KMS-11 (cell line): ENCODE results near the gene ASB18.

Experiments
- H2AFZ ChIP-seq: fragments of 200-600 bp; sonication (generic); 2 replicates; pipeline ENCODE4 v1.6.1; 2016; ENCODE audit warnings: antibody characterized with exemption, mixed run types, low read depth
- H3K27ac ChIP-seq: fragments of 200-600 bp; sonication (generic); 2 replicates; pipeline ENCODE4 v1.6.1; 2016; ENCODE audit warnings: mild to moderate bottlenecking, mixed run types
- H3K27me3 ChIP-seq: fragments of 200-600 bp; sonication (generic); 2 replicates; pipeline ENCODE4 v1.6.1; 2017; ENCODE audit warnings: mild to moderate bottlenecking, low read depth, mixed run types, moderate library complexity; ENCODE audit not compliant: insufficient read depth
- H3K36me3 ChIP-seq: fragments of 200-600 bp; sonication (generic); 2 replicates; pipeline ENCODE4 v1.6.1; 2017; ENCODE audit warnings: mild to moderate bottlenecking, mixed run types; ENCODE audit not compliant: insufficient read depth
- H3K4me1 ChIP-seq: fragments of 200-600 bp; sonication (generic); 2 replicates; pipeline ENCODE4 v1.6.1; 2016; ENCODE audit warnings: mild to moderate bottlenecking, low read depth, mixed run types; ENCODE audit not compliant: poor library complexity, severe bottlenecking
- H3K4me2 ChIP-seq: fragments of 200-600 bp; sonication (generic); 2 replicates; pipeline ENCODE4 v1.7.0; 2016; ENCODE audit warnings: mild to moderate bottlenecking, mixed run types
- H3K4me3 ChIP-seq: fragments of 200-600 bp; sonication (generic); IDR thresholded peaks from 2 replicates; pipeline ENCODE4 v1.6.1; 2017; ENCODE audit warnings: low read depth, low read length, mixed read lengths; ENCODE audit not compliant: insufficient read depth
- H3K79me2 ChIP-seq: fragments of 200-600 bp; sonication (generic); 2 replicates; pipeline ENCODE4 v1.6.1; 2016; ENCODE audit warnings: low read depth, mixed run types; ENCODE audit not compliant: insufficient read depth
- H3K9ac ChIP-seq: fragments of 200-600 bp; sonication (generic); 2 replicates; pipeline ENCODE4 v1.6.1; 2016; ENCODE audit warnings: mild to moderate bottlenecking, mixed run types
- H4K20me1 ChIP-seq: fragments of 200-600 bp; sonication (generic); 2 replicates; pipeline ENCODE4 v1.6.1; 2016; ENCODE audit warnings: mild to moderate bottlenecking, mixed run types; ENCODE audit not compliant: insufficient read depth
- TF ChIP-seq, protein P1 (sequence below): fragments of 200-600 bp; sonication (generic); conservative IDR thresholded peaks from 2 replicates; pipeline ENCODE4 v1.6.1; 2017; ENCODE audit warnings: low read depth, mild to moderate bottlenecking, antibody characterized with exemption, low read length, moderate library complexity, mixed read lengths

Gene ASB18

GRCh38 chr2:236210536-236210935 lies 53.7 kb downstream of the ASB18 start:
- no peak overlapping the region for H3K9ac ChIP-seq
- no peak overlapping the region for H3K4me2 ChIP-seq
- H3K36me3 ChIP-seq, result no peaks in the 10 kb centered on the region
- TF ChIP-seq, protein P1, sequence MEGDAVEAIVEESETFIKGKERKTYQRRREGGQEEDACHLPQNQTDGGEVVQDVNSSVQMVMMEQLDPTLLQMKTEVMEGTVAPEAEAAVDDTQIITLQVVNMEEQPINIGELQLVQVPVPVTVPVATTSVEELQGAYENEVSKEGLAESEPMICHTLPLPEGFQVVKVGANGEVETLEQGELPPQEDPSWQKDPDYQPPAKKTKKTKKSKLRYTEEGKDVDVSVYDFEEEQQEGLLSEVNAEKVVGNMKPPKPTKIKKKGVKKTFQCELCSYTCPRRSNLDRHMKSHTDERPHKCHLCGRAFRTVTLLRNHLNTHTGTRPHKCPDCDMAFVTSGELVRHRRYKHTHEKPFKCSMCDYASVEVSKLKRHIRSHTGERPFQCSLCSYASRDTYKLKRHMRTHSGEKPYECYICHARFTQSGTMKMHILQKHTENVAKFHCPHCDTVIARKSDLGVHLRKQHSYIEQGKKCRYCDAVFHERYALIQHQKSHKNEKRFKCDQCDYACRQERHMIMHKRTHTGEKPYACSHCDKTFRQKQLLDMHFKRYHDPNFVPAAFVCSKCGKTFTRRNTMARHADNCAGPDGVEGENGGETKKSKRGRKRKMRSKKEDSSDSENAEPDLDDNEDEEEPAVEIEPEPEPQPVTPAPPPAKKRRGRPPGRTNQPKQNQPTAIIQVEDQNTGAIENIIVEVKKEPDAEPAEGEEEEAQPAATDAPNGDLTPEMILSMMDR, result no peak
- no peaks in the 10 kb centered on the region for H3K27me3 ChIP-seq
- no peaks in the 10 kb centered on the region for H4K20me1 ChIP-seq
- no peak overlapping the region for H3K27ac ChIP-seq
- H3K4me3 ChIP-seq, result no peak overlapping the region
- no peak overlapping the region for H2AFZ ChIP-seq
- no peaks in the 10 kb centered on the region for H3K79me2 ChIP-seq
- H3K4me1 ChIP-seq, result no peaks in the 10 kb centered on the region

- Histone ChIP-seq H4K20me1 (no peaks in the 10 kb centered on the region), H2AFZ (no peak overlapping the region), H3K4me2 (no peak overlapping the region), H3K27me3 (no peaks in the 10 kb centered on the region), H3K4me3 (no peak overlapping the region), H3K4me1 (no peaks in the 10 kb centered on the region), H3K9ac (no peak overlapping the region), H3K27ac (no peak overlapping the region), H3K36me3 (no peaks in the 10 kb centered on the region), H3K79me2 (no peaks in the 10 kb centered on the region)
- TF ChIP-seq, protein P1, result no peak
Measured at GRCh38 chr2:236209996-236210395, 54.2 kb downstream of the ASB18 start.

DNA sequence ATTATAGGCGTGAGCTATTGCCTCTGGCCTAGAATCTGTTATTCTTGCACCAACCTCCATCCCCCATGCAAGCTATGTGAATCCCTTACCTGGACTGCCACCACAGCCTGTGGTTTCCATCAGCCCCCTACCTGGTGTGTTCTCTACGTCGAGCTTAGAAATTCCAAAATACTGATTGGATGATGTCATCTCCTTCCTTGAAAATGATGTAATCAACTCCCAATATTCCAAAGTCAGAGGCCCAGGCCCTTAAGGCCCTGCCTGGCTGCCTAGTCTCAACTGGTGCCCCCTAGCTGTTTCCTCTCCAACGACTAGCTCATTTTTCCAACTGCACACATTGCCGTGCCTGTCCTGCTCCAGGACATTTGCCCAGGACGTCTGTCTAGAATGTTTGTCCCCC lies 54.7 kb downstream of the ASB18 start:
- H3K36me3 ChIP-seq, result no peaks in the 10 kb centered on the region
- no peaks in the 10 kb centered on the region for H4K20me1 ChIP-seq
- no peak overlapping the region for H3K27ac ChIP-seq
- H3K27me3 ChIP-seq, result no peaks in the 10 kb centered on the region
- no peak overlapping the region for H2AFZ ChIP-seq
- H3K4me1 ChIP-seq, result no peaks in the 10 kb centered on the region
- TF ChIP-seq, protein P1, result no peak
- no peaks in the 10 kb centered on the region for H3K79me2 ChIP-seq
- no peak overlapping the region for H3K9ac ChIP-seq
- H3K4me2 ChIP-seq, result no peak overlapping the region
- H3K4me3 ChIP-seq, result no peak overlapping the region

DNA sequence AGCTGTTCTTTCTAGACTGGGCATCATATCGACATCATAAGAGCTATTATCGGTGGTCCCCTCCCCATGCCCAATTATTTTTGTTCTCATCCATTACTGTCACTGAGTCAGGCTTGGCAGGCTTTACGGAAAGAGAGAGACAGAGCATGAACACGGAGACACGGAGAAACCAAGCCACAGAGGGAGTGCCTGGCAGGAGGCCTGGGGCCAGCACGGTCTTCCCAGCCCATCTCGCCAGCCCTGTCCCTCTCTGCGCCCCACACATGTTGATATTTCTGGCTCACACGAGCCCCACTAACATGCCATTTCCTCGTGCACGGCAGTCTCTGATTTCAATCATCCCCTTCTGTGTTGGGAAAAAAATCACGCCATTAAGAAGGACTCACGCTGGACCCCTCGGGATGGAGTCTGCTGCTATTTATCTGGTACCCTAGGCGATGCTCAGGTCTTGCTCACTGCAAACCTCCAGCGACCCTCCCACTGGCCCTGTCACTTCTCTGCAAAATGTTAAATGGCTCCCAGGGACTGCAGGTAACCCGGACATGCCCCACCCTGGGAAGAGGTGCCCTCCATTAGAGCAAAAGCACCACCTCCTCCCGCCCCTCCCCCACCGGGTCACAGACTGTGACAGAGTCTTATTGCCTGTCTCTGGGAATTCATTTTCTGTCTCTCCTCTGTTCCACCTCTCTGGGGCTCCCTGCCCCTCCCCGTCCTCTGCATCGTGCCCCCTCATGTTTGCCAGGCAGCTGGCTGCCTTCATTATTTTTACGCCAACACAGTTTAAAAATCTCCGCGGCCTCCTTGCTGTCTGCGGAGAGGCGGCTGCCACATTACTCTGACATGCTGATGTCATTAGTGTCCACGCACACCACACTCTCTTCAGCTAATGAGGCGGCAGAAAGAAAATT lies 55.9 kb downstream of the ASB18 start:
- Histone ChIP-seq H2AFZ (no peak overlapping the region), H3K27me3 (no peaks in the 10 kb centered on the region), H3K9ac (no peak overlapping the region)

More for the DNA sequence above, 55.9 kb downstream of the ASB18 start:
- Histone ChIP-seq H3K79me2 (no peaks in the 10 kb centered on the region), H3K4me3 (no peak overlapping the region), H3K4me2 (no peak overlapping the region), H3K36me3 (no peaks in the 10 kb centered on the region), H4K20me1 (no peaks in the 10 kb centered on the region), H3K4me1 (no peaks in the 10 kb centered on the region), H3K27ac (no peak overlapping the region)
- TF ChIP-seq, protein P1, result no peak
